Right cardiac atrium (tissue), 5 donors: ENCODE measurements around the gene ABHD2. TPM values are rescaled to one million over a fixed set of nuclear protein-coding genes. Genes with fewer than 3 reads are reported as not detected.
"Not testable (repeated sequence)": the region's sequence is repeated elsewhere in the genome, so short reads cannot be mapped to it uniquely, and the experiment has no call there.

Experiments
- ATAC-seq, 2 donors: fragments of 200-7000 bp; cut with Tn5 transposase; one replicate each; pipeline versions ENCODE4 v1.8.0 to v1.9.1; 2020; ENCODE audit warnings: moderate library complexity in 2 of 2, mild to moderate bottlenecking in 1 of 2
- DNase-seq, 3 donors: peaks; one replicate each; pipeline ENCODE4 v3.0.0-alpha.2; 2020
- H3K27ac ChIP-seq: one replicate; pipeline ENCODE4 v1.5.1; 2013; ENCODE audit warnings: mild to moderate bottlenecking, low read length, control low read depth, moderate library complexity
- H3K27me3 ChIP-seq: one replicate; pipeline ENCODE4 v1.6.1; 2013; ENCODE audit not compliant: control insufficient read depth, insufficient read depth
- H3K4me1 ChIP-seq: one replicate; pipeline ENCODE4 v1.6.1; 2013; ENCODE audit warnings: low read length; ENCODE audit not compliant: control insufficient read depth, insufficient read depth
- H3K4me3 ChIP-seq: one replicate; pipeline ENCODE4 v1.5.1; 2013; ENCODE audit warnings: low read length, control low read depth
- H3K9me3 ChIP-seq: one replicate; pipeline ENCODE4 v1.6.1; 2013; ENCODE audit warnings: low read length; ENCODE audit not compliant: control insufficient read depth
- WGBS: extraction: QIAGEN DNeasy Blood & Tissue Kit; methylation state at CpG from one replicate; pipeline ENCODE4 v1.1.7; 2013; 5-methylcytosine and 5-hydroxymethylcytosine counted together
- intact Hi-C, 4 donors: fragments of 100-400 bp; cut with DNase I; formaldehyde crosslinking; loops; one replicate each; pipeline versions ENCODE4 v1.11.0 to v1.14.0; 2022 to 2023
- polyA plus RNA-seq: library from polyadenylated mRNA; stranded (reverse); fragments of 200-250 nt; gene quantifications from one replicate; pipeline ENCODE4 v1.2.3, GENCODE V29; 2013
- total RNA-seq, 4 donors: library from RNA; stranded (reverse); fragmentation: NEBNext Ultra II Directional; extraction: Animal tissue kit (Norgen Biotek cat#: 25700); gene quantifications; one replicate each; pipeline ENCODE4 v1.2.1, GENCODE V29; 2021
- donor health status: healthy with polysubstance abuse.
- donor health status: DM: no; HTN: yes; CAD: no.
- donor health status: DM: no; HTN: no; CAD: no.
- donor health status: DM: no; HTN: yes; CAD: no; lungs with severe emphysema.
- donor health status: DM: yes; HTN: yes; CAD: no.

ABHD2 gene
- total and polyA plus RNA-seq, 5 donors = 21.8 to 179 (median 112) TPM

DNA sequence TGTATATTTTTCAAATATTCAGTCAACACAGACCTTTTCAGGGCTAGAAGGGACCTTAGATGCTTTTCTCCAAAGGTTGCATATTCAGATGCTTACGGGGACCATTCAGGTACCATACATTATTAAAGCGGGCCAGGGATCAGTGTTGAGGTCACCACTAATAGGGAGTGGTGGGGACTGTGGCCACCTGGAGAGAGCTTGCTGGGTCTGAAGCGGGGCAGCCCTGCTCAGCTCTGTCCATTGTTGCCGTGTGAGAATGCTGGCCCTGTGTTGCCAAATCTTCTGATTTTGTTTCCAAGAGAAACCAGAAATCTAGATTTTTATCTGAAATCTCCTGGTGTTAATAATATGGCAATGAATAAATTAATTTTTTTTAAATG is 23.7 kb downstream of the ABHD2 start:
- 77% methylated on average over 4 of the region's 4 CpGs for WGBS
- Histone ChIP-seq H3K9me3 (no peaks in the 10 kb centered on the region), H3K27ac (peak overlapping the region; percentile 75), H3K27me3 (no peaks in the 10 kb centered on the region), H3K4me3 (no peak overlapping the region), H3K4me1 (peaks cover 18% of the 10 kb centered on the region)
- peak in 1 of 3 donors; percentile 28 for DNase-seq
- intact Hi-C loops = no loop called here
- peak in 1 of 2 donors; percentile 49 for ATAC-seq

DNA sequence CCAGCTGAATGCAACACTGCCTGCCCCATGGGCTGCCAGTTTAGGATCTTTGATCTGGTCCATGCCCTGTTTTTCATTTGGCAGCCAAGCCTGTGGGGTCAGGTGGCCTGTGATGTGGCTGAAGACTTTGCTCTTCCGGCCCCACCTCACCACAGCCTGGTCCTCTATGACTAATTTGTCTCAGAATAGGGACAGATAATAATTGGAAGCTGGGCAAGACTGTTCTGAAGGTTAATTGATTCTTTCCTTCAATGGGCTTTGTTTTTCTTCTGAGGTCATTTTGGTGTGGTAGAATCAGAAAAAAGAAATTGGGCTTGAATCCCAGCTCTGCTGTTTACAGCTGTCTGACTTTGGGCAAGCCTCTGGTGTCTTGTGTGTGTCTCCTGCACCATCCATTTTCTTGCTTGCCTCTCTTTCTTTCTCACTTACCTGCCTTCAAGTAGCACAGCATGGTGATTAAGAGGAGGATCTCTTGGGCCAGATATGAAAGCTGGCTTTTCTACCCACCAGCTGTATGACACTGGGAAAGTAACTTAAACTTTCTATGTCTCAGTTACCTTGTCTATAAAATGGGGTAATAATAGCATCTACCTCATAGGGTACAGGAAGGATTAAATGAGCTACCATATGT is 24.2 kb downstream of the ABHD2 start:
- intact Hi-C loops = no loop called here
- H3K27ac ChIP-seq = peak overlapping the region; percentile 89
- DNase-seq = peak; percentile 55 to 66 (median 57)

DNA sequence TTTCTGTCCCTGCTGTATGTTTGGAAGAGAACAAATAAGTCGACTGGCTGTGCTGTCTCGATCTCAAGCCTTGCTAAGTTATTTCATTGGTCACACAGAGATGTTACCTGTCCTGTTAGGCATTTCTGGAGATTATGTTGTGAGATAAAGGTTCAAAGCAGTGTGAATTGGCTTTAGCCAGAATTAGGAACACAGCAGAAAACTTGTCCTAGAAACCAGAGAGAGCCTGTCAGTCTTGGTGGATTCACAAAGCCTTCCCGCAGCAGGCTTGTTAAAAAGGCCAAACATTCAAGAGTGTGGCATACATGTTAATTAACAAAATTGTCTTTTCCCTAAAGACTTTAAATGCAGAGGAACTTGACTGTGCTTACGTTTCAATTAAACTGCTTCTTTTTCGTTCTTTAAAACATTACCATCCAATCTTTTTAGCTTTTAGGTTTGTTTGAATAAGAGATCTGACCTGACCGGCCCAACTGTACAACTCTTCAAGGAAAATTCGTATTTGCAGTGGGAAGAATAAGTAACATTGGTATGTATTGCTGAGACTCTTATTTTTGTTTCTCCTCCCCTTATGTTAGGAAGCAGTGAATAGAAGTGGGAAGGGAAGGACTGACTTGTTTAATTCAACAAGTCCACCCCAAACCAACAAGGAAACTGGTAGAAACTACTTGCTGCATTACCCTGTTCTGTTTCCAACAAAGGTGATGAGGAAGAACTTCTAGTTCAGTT is 25.2 kb downstream of the ABHD2 start:
- no peak overlapping the region for H3K4me3 ChIP-seq
- no peak for ATAC-seq
- peak overlapping the region; percentile 47 for H3K27ac ChIP-seq
- 89% methylated on average over 7 of the region's 7 CpGs for WGBS
- intact Hi-C loops = no loop called here
- H3K4me1 ChIP-seq = peaks cover 18% of the 10 kb centered on the region
- no peaks in the 10 kb centered on the region for H3K27me3 ChIP-seq
- no peak for DNase-seq
- H3K9me3 ChIP-seq = no peaks in the 10 kb centered on the region

More for the DNA sequence above, 24.2 kb downstream of the ABHD2 start:
- Histone ChIP-seq H3K4me1 (peaks cover 18% of the 10 kb centered on the region), H3K27me3 (no peaks in the 10 kb centered on the region), H3K9me3 (no peaks in the 10 kb centered on the region), H3K4me3 (no peak overlapping the region)
- peak; percentile 75 to 89 for ATAC-seq
- 23% methylated on average over 1 of the region's 1 CpG for WGBS

DNA sequence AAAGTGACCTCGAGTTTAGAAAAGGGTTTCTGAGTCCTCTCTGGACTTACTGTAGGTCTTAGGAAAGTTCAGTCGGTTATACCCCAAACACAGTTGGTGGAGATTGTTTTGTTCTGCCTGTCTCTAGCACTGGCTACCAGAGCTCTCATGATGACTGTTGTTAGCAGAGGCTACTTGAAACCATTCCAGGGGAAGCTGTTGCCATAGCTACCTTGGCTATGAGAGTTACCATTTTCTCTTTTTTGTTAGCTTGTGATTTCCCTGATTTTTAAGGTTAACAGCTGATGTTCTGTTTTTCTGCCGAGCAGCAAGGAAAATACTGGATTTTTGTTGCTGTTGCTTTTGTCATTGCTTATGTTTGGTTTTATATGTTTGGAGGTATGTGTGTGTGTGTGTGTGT is 26.7 kb downstream of the ABHD2 start:
- Histone ChIP-seq H3K27ac (peak overlapping the region; percentile 67), H3K4me3 (no peak overlapping the region), H3K27me3 (no peaks in the 10 kb centered on the region), H3K4me1 (peaks cover 17% of the 10 kb centered on the region), H3K9me3 (no peaks in the 10 kb centered on the region)
- intact Hi-C loops = no loop called here
- WGBS = 42% methylated on average over 3 of the region's 3 CpGs
- no peak for ATAC-seq
- no peak for DNase-seq

DNA sequence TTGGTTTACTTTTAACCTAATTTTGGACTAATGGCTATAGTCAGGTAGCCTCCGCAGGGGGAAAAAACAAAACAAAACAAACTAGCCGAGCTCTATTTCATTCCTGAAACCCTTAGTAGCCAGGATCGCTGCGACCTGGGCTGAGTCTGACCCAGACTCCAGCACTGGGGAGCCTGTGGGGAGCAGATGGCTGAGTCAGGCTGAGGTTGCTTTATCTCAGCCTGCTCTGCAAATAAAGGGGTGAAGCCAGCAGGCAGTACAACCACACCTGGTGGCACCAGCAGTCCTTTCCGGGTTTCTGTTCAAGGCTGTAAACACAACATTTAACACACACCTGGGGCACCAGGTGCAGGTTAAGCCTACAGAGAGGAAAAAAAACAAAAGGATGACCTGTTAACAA is 27.3 kb downstream of the ABHD2 start:
- Histone ChIP-seq H3K27ac (peak overlapping the region; percentile 47), H3K27me3 (no peaks in the 10 kb centered on the region), H3K4me1 (peaks cover 17% of the 10 kb centered on the region), H3K9me3 (no peaks in the 10 kb centered on the region), H3K4me3 (no peak overlapping the region)
- ATAC-seq (no peak), DNase-seq (no peak)
- 77% methylated on average over 5 of the region's 5 CpGs for WGBS
- intact Hi-C loops = no loop called here

DNA sequence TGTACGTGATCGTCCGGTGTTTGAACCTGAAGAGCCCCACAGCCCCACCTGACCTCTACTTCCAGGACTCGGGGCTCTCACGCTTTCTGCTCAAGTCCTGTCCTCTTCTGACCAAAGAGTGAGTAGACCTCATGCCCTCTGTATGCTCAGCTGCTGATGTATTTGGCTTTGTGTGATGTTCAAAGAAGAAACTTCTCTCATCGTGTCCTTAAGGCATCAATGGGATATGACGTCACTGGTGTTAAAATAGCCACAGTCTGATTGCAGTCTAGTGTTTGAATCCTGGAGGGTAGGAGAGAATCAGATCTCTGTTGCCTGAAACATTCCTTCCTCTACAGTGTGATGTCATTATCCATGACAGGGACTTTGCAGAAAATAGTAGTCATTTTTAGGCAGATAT is 28.1 kb downstream of the ABHD2 start:
- intact Hi-C loops = no loop called here
- Histone ChIP-seq H3K9me3 (no peaks in the 10 kb centered on the region), H3K4me3 (no peak overlapping the region), H3K27me3 (no peaks in the 10 kb centered on the region), H3K27ac (peak overlapping the region; percentile 66), H3K4me1 (peaks cover 15% of the 10 kb centered on the region)
- 50% methylated on average over 7 of the region's 7 CpGs for WGBS
- ATAC-seq = peak; percentile 23 to 52
- no peak for DNase-seq

DNA sequence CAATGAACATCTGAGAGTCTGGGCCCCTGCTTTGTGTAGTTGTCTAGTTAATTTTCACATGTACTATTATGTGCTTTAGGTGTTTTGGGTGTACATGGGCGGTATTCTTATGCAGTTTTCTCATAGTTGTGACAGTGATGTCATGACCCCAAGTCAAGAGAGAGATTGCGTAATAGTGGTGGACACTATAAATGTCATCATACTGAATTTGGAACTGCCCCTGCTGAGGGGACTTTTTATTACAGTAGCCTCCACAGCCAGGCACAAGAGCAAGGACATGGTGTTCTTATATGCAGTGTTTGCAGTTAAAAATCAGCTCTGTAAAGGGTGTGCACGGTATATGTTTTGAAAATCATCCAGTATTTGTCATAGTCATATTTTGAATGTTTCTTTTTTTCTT is 29.5 kb downstream of the ABHD2 start:
- no peaks in the 10 kb centered on the region for H3K9me3 ChIP-seq
- H3K27ac ChIP-seq = peak overlapping the region; percentile 91
- intact Hi-C loops = no loop called here
- no peak for DNase-seq
- 66% methylated on average over 3 of the region's 3 CpGs for WGBS
- H3K4me1 ChIP-seq = peaks cover 16% of the 10 kb centered on the region
- no peaks in the 10 kb centered on the region for H3K27me3 ChIP-seq
- ATAC-seq = peak; percentile 3 to 22
- no peak overlapping the region for H3K4me3 ChIP-seq

DNA sequence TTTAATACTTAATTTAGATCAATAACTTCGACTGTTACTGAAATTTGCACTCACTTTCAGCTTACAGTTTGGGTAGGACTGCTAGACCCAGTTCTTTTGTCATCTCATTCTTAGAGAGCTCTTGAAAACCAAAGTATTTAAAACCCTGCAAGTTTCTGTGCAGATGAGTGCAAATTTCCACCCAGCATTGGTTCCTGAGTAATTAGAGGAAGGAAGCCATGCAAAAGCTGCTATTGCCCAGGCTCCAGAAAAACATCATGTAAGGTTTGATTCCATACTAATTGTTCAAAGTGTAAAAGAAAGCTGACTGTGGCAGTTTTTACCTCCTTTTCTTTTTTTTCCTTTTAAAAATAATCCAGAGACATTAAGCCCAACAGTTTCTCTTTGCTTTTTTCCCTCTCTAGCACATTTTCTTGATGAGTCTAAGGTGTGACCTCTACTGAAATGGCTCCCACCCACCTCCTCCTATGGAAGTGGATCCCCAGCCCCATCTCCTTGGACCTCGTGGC is 30.3 kb downstream of the ABHD2 start:
- Histone ChIP-seq H3K9me3 (no peaks in the 10 kb centered on the region), H3K27me3 (no peaks in the 10 kb centered on the region), H3K4me1 (peaks cover 12% of the 10 kb centered on the region), H3K4me3 (no peak overlapping the region), H3K27ac (peak overlapping the region; percentile 95)
- DNase-seq (no peak), ATAC-seq (no peak)
- intact Hi-C loops = no loop called here
- 68% methylated on average over 2 of the region's 2 CpGs for WGBS

DNA sequence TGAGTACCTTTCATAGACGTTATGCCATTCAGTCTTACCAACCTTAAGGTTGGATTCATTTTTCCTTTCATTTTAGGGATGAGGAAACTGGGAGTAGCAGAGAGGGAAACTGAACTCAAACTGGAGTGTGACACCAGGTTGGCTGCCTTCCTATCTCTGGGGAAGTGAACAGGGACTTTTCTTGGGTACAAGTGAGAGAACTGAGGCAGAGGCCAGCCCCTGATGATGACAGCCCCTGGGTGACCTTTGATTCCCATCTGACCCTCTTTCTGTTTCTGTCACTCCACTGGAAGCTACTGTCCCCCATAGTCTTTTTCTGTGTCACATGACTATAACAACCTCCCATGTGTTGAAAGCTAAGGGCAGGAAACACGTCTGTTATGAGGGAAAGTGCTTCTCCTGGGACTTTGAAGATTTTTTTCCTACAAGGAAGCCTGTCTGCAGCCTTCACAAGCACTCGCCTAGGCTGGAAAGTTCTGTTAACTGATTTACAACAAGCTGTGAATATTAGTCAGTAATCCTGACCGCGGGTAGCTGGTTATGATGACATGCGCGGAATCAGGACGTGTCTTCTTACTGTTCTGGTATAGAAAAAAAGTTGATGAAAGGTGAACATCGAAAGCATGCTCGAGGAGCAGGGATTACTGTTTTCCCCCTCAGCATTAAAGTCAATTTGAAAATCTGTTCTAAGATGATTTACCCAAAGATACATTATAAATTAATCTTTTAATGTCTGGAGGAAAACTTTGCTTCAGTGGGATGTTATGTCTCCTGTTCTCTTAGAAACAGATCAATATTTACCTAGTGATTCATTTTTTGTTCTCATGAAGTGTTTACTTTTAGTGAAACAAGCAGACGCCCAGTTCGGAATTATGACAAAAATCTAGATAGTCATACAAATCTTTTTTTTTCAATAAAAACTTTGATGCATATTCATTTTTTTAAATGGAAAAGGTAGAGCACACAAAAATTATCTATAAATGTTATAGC is 31.5 kb downstream of the ABHD2 start:
- Histone ChIP-seq H3K4me1 (peaks cover 12% of the 10 kb centered on the region), H3K27ac (peak overlapping the region; percentile 46), H3K27me3 (no peaks in the 10 kb centered on the region), H3K4me3 (no peak overlapping the region), H3K9me3 (no peaks in the 10 kb centered on the region)
- intact Hi-C loops = no loop called here
- ATAC-seq (peak; percentile 50 to 77), DNase-seq (peak in 2 of 3 donors; percentile 48 to 75)
- 53% methylated on average over 12 of the region's 12 CpGs for WGBS

DNA sequence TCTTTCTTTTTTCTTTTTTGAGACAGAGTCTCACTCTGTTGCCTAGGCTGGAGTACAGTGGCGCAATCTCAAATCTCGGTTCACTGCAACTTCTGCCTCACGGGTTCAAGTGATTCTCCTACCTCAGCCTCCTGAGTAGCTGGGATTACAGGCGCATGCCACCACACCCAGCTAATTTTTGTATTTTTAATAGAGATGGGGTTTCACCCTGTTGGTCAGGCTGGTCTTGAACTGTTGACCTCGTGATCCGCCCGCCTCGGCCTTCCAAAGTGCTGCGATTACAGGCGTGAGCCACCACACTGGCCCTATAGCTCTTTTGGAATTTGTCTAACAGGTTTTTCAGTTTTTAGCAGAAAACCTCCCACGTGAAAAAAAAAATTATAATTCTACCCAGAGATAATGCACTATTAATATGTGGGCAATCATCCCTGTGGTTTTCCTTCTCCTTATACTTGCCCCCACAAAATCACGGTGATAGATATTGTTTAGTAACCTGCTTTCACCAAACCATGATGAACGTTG is 32.3 kb downstream of the ABHD2 start:
- H3K27me3 ChIP-seq, DNase-seq, H3K4me3 ChIP-seq, intact Hi-C loops, H3K9me3 ChIP-seq, ATAC-seq, H3K27ac ChIP-seq: not testable (repeated sequence)
- 95% methylated on average over 13 of the region's 13 CpGs for WGBS
- peaks cover 12% of the 10 kb centered on the region for H3K4me1 ChIP-seq
